ENCODE data around the gene FOXL3.

DNA sequence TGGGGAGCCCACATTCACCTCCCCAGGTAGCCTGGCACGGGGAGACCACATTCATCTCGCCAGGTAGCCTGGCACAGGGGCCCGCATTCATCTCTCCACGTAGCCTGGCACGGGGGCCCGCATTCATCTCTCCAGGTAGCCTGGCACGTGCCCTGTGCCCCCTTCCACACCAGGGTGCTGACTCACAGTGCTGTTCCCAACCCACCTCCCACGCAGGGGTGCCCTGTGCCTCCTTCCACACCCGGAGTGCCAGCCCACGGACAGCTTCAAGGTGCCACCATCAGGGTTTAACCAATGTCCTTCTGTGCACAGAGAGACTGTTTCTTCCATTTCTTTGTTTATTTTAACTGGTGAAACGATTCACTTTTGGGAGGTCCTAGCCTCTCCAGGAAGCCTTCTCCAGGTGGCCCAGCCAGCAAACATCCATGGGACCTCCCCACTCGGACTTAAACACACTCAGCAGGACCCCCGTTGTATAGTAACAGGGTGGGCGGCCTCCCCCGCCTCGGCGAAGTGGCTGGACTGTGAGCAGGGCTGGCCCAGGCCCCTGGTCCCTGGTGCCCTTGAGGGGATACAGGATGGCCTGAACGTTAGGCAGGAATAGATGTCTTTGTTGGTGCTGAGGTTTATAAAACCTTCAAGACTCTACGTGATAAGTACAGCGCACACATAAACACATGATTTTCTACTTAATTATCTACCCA, 41.1 kb upstream of the FOXL3 start:
- TF ChIP-seq, protein P1, sequence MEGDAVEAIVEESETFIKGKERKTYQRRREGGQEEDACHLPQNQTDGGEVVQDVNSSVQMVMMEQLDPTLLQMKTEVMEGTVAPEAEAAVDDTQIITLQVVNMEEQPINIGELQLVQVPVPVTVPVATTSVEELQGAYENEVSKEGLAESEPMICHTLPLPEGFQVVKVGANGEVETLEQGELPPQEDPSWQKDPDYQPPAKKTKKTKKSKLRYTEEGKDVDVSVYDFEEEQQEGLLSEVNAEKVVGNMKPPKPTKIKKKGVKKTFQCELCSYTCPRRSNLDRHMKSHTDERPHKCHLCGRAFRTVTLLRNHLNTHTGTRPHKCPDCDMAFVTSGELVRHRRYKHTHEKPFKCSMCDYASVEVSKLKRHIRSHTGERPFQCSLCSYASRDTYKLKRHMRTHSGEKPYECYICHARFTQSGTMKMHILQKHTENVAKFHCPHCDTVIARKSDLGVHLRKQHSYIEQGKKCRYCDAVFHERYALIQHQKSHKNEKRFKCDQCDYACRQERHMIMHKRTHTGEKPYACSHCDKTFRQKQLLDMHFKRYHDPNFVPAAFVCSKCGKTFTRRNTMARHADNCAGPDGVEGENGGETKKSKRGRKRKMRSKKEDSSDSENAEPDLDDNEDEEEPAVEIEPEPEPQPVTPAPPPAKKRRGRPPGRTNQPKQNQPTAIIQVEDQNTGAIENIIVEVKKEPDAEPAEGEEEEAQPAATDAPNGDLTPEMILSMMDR (IDR thresholded peaks at IDR 0.05; ENCODE audit: low read depth, low read length, poor library complexity, severe bottlenecking) = no peak
- no peak for TF ChIP-seq EZH2phosphoT487 (IDR thresholded peaks at IDR 0.05; ENCODE audit: borderline replicate concordance, low read length)
